HG03108 (cell line): ENCODE results near the gene ANGPTL2.
"Not testable (repeated sequence)": the region's sequence is repeated elsewhere in the genome, so short reads cannot be mapped to it uniquely, and the experiment has no call there.

Source experiments
- ATAC-seq: cut with Tn5 transposase; IDR thresholded peaks from one replicate; pipeline ENCODE4 v1.9.1; 2021; ENCODE audit warnings: moderate library complexity; ENCODE audit not compliant: unreplicated experiment

Gene ANGPTL2, protein sequence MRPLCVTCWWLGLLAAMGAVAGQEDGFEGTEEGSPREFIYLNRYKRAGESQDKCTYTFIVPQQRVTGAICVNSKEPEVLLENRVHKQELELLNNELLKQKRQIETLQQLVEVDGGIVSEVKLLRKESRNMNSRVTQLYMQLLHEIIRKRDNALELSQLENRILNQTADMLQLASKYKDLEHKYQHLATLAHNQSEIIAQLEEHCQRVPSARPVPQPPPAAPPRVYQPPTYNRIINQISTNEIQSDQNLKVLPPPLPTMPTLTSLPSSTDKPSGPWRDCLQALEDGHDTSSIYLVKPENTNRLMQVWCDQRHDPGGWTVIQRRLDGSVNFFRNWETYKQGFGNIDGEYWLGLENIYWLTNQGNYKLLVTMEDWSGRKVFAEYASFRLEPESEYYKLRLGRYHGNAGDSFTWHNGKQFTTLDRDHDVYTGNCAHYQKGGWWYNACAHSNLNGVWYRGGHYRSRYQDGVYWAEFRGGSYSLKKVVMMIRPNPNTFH

DNA sequence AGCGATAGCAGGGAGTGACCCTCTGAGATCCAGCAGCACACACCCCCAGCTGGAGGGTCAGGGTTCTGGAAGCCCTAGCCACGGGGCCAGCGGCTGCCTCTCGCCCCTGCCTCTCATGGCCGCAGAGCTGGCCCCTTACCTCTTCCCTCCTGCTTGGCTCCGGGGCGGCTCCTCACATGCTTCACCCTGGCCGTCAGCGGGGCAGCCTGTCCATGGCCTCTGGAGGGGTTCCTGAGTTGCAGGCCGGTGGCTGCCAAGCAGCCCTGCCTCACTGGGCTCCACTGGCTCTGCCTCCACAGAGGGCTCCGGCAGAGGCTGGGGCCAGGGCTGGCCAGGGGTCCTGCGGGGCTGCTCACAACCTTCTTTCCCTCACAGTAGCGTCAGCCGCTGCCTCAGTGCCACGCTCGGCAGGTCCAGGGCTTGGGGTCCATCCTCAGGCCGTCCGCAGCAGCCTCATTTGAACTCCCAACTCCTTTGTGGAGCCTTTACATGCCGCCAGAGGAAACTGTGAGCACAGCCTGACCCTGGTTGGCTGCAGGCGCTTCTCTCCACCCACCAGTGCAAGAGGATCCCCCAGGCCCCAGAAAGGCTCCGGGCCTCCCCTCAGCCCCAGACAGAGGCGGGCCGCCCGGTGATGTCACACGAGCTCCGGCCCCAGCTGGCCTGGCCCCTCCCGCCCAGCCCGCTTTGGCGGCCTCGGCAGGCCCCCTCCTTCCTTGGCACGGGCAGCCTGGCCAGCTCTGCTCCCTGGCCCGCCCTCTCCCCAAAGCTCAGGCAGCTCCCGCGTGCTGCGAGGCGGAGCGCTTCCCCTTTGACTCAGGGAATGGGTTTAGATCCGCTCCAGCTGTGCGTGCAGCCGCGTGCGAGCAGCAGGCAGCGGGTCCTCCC, at the start of gene ANGPTL2:
Gene ANGPTL2, minus strand, starts transcription at position 460 of the 888 bp plus-strand sequence. CDS start 13,904 bp downstream, outside the sequence.
- no peak for ATAC-seq

DNA sequence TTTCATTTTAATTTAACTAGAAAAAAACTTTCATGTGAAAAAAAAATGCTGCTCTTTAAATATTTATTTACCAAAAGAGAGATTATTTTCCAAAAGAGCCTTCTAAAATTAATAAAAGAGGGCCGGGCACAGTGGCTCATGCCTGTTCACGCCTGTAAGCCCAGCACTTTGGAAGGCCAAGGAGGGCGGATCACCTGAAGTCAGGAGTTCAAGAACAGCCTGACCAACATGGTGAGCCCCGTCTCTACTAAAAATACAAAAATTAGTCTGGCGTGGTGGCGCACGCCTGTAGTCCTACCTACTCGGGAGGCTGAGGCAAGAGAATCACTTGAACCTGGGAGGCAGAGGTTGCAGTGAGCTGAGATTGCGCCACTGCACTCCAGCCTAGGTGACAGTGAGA, 48.9 kb upstream of the ANGPTL2 start:
- ATAC-seq, result not testable (repeated sequence)

DNA sequence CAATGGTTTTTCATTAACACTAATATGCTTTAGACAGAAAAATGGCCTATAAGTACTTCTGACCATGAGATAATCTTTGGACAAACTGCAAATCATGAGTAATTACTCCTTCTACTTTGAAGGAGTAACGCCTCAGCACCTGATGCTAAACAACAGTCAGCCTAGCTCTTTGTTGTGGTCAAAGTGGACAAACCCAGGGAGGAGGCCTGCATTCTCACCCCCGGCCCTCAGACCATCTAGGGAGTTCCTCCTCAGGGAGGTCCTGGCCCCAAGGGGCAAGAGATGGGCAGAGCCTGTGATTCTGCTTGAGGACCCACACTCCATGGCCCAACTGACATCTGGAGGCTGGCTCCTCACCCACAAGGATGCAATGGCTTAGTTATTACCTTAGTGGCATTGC, 48.2 kb upstream of the ANGPTL2 start:
- ATAC-seq, result no peak

DNA sequence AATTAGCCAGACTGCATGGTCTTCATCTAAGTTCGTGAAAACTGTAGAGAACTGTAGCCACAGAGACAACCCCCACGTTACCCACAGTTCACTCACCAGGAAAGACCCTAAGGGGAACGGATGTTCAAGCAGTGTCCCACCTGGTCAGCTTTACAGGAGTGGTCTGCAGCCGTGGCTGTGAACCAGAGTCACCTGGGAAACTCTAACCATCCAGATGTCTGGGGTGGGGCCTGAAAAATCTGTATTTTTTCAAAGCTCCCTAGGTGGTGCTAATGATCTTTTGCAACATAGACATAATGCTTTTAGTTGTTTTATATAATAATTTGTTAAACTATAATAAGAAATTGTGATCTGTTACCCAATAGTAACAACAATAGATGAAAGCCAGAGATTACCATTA, 47.7 kb upstream of the ANGPTL2 start:
- ATAC-seq, result no peak

DNA sequence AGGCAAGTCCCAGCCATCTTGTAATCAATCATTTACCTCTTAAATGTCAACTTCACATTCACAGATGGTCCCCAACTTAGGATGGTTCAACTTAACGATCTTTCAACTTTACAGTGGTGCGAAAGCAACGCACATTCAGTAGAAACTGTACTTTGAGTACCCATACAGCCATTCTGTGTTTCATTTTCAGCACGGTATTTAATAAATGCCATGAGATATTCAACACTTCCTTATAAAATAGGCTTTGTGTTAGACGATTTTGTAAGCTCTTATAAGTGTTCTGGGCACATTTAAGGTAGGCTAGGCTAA, 47.1 kb upstream of the ANGPTL2 start:
- ATAC-seq, result no peak

DNA sequence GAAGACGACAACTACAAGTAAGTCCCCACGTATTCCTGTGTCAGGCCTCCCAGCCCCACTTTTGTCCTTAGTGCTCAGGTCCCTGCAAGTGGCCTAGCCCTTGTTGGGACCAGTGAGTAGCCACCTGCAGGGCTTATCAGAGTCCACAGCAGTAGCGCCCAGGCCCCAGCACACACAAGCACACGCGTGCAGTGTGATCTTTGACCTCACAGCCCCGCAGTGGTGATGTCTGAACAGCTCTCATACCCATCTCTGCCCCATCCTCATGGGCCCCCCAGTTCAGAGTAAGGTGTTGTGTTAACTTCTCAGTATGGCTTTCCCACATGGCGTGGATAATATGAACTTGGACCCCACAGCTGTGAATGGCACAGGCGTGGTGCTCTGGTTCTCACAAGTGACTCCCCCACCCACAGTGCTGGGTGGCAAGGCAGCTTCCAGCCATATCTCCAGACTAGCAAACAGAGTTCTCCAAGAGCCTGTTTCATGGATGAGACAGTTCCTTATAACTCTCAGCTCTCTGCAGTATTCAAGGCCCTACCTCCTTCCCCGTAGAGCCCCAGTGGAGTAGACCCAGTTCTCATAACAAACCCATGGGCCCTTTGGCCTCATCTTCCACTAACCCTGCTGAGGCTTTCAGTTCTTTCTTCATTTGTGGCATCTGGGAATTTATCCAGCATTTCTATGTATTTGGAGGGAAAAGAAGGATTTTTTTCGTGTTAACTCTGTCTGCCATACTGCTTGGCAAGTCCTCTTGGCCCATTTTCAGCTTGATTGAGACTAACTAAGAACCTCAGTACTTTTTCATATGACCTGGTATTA, 46.5 kb upstream of the ANGPTL2 start:
- no peak for ATAC-seq

DNA sequence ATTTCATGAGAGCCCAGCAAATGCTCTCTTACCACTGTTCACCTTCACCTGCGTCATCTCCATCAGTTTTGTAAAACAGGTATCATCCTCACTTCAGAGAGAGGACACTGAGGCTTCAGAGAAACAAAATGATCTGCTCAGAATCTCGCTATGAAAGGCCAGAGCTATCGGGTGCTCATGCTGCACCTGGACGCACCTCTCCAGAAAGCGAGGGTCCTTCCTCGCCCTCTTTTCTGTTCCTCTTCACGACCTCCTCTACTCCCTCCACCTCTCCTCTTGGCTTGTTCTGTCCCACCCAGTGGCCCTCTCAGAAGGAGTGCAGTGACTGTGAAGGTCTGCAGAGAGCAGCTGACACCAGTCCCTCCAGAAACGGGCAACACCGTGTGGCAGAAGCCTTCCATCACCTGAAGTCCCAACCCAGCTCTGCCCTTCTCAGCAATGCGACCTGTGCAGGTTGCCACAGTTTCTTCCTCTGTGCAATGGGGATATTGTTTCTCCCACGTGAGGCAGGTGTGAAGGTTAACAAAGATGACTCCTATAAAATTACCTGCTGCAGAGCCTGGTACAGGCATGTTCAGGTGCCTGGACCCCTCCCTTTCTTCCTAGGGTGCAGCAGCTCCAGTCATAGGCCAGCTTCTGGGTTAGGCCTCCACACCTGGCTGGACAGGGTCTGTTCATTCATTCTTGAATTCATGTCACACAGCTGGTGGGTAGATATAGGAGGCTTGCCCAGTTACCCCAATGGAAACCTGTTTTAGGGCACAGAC, 45.3 kb upstream of the ANGPTL2 start:
- no peak for ATAC-seq

DNA sequence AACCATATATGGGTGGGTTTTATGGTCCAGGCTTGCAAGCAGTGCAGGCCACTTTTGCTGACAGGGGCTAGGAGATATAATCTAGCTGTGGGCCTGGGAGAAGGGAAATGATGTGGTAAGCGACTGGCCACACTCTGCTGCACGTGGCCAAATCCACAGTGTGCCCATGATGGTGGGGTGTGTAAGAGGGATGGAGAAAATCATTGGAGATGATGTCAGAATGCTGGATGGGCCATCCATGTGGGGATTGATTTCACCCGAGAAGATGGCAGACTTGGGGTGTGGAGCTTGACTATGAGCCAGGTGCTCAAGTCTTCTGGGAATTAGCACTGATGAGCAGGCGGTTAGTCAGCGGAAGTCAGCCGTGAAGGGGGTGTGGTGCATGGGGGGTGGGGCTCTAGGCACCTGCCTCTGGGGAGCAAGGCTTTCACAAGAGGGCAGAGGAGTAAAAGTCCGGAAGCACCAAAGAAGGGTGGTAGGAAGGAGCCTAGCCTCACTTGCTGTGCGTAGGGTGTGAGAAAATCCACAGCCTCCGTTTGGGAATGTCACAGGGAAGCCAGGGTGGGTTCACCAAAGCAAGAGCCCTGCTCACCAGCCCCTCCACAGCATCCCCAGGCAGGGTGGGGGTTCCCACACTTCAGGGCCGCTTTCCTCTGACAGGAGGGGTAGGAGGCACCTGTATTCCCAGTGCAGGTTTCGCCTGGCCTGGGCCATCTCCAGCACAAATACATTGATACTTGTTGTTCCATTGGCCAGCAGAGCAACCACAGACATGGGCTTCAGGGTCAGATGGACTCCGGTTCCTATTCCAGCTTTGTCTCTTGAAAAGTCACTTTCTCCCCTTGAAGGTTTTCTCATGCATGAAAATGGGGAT, 44.5 kb upstream of the ANGPTL2 start:
- ATAC-seq, result peak; percentile 75

DNA sequence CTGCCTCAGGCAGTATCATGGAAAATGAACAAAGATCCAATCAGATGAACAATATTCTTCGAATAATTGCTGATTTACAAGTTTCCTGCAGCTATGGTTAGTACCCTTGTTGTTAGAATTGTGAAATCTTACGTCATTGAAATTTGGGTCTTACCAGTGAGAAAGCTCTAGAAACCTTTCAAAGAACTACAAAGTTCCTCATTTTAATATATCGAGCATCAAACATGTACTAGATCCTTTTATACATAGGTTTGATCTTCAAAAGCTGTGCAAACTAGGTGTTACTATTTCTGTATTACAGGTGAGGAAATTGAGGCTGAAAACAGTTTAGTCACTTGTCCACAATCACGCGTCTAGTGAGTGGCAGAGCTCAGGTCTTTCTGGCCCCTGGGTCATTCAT, 43.7 kb upstream of the ANGPTL2 start:
- no peak for ATAC-seq

DNA sequence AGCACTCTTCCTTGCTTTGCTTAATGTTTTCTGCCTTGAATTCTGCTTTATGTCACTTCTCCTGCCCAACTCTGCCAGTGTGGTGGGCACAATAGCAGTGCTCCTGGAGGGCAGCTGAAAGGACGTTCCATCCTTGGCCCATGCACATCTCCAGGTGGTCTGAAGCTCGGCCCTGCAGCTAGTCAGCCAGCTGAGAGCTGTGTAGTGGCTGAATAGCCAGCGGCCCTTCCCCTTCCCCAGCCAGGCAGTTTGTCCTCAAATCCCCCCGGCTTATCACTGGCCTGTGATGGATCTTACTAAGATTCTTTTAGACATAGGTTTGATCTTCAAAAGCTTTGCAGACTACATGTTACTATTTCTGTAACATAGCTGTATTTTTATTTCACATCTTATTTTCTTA, 42.7 kb upstream of the ANGPTL2 start:
- no peak for ATAC-seq

DNA sequence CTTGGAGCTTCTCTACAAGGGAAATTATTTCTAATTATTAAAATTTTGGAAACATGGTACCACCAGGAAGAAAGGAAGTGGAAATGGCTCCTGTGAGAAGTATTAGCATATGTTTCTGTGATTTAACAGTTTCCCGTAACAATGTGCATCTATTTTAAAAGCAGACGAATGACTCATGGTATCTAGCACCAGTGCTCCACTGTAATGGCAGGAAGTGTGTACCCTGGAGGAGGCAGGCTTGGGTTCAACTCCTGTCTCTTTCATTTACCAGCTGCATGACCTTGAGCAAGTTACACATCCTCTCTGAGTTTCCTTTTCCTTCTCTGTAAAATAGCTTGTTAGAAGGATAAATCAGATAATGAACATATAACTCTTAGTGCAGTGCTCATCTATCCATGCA, 41.0 kb upstream of the ANGPTL2 start:
- ATAC-seq, result no peak

DNA sequence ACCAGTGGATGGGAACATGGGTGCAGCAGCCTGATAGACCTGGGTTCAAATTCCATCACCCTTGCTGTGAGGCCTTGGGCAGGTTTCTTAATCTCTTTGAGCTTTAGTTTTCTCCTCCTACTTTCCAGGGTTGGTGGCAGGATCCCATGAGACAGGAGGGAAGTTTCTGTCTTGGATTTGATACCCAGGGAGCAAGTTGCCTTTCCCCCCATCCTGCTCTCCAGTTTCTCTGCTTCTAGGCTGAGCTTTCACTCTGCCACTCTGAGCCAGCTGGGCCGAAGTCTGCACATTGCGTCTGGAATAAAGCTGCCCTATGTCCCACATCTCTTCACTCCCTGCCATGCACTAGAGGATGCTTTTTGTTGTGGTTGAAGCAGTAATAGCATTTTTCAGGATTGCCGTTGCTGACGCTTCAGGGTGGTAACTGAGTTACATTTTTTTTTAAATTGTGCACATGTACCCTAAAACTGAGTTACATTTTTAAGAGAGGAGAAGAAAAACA, 40.5 kb upstream of the ANGPTL2 start:
- ATAC-seq, result no peak

DNA sequence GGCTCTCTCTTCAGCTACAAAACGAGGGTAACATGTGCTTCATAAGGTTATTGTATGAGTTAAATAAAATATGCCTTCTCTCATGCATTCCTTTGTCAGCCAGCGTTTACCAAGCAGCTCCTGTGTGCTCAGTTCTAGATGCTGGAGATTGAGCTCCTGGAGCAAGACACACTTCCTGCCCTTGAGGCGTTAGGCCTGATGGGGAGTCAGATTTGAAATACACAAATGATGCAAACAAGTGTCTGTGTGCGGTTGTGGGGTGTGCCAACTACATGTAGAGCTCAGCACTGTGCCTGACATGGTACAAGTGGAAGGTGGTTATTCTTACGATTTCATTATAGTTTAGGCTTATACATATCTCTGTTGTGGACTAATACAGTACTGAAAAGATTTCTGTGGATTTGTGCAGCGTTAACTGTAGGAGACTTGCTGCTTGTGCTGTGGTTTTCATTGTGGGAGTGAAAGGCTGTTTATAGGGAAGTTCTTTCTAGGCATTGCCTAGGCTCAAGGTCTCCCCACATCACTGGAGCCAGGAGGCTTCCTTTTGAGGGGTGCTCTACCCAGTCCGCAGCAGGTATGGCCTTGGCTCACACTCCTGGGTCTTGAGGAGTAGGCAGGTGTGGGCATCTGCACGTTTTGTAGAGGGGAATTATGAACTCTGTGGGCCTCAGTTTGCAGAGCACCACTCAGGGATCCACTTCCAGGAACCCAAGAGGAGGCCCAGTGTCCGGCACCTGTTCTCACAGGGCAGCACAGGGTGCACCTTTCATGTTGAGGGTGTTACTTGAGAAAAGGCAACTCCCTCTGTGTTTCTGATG, 39.8 kb upstream of the ANGPTL2 start:
- ATAC-seq, result no peak

DNA sequence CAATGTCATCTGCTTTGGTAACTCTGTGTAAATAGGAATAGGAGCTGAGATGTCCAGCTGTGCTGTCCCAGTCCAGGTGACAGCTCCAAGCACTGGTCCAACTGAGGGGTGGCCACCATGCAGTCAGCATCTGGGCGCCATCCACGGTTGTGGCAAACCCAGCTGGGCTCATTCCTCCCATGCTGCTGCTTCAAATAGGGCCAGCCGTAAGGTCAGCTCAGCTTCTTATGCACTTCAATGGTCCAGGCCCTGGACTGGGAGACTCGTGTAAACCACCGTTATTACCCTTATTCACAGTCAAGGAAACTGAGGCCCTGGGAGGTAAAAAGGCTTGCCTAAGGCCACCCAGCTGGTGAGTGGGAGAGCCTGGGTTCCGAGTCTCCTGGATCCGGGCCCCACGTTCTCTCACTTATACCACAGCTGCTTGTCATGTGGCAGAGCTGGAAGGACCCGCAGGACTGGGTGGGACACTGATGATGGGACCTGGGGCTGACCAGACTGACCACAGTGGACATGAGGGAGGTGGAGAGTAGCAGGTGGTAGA, 38.7 kb upstream of the ANGPTL2 start:
- no peak for ATAC-seq

DNA sequence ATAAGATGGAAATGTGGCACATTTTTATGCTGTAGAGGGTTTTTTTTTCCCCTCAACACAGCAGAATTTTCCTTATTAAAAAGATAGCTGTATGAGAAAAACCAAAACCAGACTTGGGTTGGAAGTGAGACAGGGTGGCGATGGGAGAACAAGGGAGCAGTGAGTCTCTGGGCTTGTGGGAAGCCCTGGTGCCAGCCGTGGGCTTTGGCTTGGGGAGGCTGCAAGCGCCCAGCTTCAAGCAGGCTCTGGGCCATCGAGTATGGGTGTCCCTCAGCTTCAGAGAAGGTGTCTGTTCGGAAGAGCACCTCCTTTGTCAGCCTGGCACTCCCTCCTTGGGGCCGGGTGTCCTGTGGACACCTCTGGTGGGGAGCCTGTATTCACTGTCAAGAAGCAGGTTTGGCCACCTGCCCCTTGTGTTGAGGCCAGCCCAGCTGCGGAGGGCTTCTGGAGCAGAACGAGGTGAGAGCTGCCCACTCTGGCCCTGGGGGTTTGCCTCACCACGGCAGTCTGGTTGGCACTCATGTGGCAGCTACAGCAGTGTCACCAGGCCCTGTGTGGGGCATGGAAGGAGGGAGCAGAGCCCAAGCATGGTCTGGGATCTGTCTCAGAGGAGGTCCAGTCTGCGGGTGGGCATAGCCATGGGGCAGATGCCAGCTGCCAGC, 37.6 kb upstream of the ANGPTL2 start:
- no peak for ATAC-seq

DNA sequence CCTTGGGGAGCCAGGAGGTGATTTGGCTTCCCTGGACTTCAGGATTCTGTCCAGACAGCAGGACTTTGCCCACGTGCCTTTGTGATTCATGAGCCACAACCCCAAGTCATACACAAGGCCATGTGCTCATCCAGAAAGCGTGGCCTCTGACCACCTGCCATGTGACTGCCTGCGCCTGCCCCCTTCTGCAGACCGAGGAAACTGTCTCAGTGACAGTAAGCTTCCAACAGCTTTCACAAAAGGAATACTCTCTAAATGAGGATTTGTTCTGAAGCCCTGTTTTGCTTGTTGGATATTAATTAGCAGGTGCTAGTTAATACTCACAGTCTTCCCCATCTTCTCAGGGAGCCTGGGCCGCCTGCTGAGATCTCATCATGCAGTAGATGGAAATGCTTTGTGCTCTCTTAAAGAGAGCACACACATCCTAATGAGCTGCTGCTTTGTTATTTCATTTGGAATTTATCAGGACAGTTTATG, 36.9 kb upstream of the ANGPTL2 start:
- no peak for ATAC-seq

DNA sequence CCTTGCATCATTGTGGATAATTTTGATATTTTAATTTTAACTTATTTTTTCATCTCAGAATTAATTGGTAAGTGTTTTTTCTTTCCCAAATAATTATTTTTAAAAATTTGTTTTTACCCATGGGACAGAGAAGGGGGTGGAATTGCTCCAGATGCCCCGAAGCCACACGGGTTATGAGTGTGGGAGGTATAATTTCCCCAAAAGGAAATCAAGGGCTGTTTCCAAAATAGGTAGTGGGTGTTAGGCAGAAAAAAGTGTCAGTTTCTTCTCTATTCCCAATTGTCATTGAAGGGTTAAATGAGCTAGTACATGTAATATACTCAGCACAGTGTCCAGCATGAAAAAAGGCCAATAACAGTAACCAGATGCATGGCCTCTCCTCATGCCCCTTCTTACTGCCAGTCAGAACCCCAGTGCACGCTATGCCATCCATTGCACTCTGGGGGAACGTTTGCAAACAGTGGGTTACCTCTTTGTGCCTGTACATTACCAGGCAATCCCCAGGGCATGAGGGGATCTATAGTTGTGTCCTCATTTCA, 36.4 kb upstream of the ANGPTL2 start:
- no peak for ATAC-seq
